ENCODE measurements around the gene ASCC3. TPM values are rescaled to one million over a fixed set of nuclear protein-coding genes. Genes with fewer than 3 reads are reported as not detected.

Gene ASCC3
- polyA plus RNA-seq, 1 donor, result 13.6 TPM

- DNase-seq (ENCODE audit: low read depth), result no peak
These were observed 413.8 kb downstream of the ASCC3 start for GRCh38 chr6:100467129-100468015.

- DNase-seq (ENCODE audit: low read depth), result no peak
These were observed 414.6 kb downstream of the ASCC3 start for GRCh38 chr6:100466410-100467128.

- no peak for DNase-seq (ENCODE audit: low read depth)
These were observed 415.3 kb downstream of the ASCC3 start for GRCh38 chr6:100465701-100466409.

- DNase-seq (ENCODE audit: low read depth), result no peak
These were observed 416.0 kb downstream of the ASCC3 start, which contains the start of gene SIM1 for GRCh38 chr6:100464903-100465700. Gene SIM1, minus strand, starts transcription at chr6:100464921. Its CDS starts 1,453 bp downstream, at chr6:100463468.

- DNase-seq (ENCODE audit: low read depth), result no peak
These were observed 416.8 kb downstream of the ASCC3 start for GRCh38 chr6:100464162-100464851.

- no peak for DNase-seq (ENCODE audit: low read depth)
These were observed 417.4 kb downstream of the ASCC3 start for GRCh38 chr6:100463630-100464161.

- DNase-seq (ENCODE audit: low read depth), result no peak
These were observed 418.2 kb downstream of the ASCC3 start for GRCh38 chr6:100462706-100463629.

- no peak for DNase-seq (ENCODE audit: low read depth)
These were observed 419.0 kb downstream of the ASCC3 start for GRCh38 chr6:100461917-100462705.

GRCh38 chr6:100461278-100461916 is 419.7 kb downstream of the ASCC3 start:
- DNase-seq (ENCODE audit: low read depth), result no peak

GRCh38 chr6:100460650-100461204 is 420.4 kb downstream of the ASCC3 start:
- no peak for DNase-seq (ENCODE audit: low read depth)

- DNase-seq (ENCODE audit: low read depth), result no peak
These were observed 421.4 kb downstream of the ASCC3 start for GRCh38 chr6:100459592-100460184.

GRCh38 chr6:100458841-100459591 is 422.1 kb downstream of the ASCC3 start:
- no peak for DNase-seq (ENCODE audit: low read depth)
